Measurements from ENCODE around the gene RGS11.

RGS11 gene

DNA sequence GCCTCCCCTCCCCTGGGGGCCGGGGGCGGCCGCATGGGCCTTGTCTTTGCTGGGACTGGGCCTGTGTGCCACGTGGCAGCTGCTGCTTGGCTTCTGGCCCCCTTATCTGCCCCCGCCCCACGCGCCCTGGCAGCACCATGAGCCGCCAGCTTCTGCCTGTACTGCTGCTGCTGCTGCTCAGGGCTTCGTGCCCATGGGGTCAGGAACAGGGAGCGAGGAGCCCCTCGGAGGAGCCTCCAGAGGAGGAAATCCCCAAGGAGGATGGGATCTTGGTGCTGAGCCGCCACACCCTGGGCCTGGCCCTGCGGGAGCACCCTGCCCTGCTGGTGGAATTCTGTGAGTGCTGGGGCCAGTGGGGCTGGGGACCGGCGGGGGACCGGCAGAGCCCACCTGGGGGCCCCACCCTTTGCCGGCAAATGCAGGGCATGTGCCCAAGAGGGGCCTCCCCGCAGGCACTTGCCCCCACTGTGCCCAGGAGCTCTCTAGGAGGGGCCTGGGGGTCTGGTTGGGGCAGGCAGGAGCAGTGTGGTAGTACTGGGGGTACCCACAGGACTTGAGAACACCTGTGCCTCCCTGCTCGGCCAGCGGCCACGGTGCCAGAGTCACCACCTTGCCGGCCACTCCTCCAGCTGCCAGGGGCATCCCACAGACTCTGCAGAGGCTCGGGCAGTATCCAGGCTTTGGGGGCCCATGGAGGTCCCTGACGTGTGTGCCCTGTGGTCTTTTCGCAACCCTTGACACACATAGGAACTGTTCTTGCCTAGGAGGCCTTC, 7.5 kb upstream of the RGS11 start, which contains the start of gene PDIA2:
Gene PDIA2 (plus strand): TSS at position 132 of the 773 bp plus-strand sequence. CDS start 6 bp downstream, at position 138.
- in situ Hi-C loops (cut with HindIII; ENCODE audit: low pct_ligation_motif_present, low pct_unique_long_range_greater_than_20kb, low sequenced_read_pairs): no loop called here

DNA sequence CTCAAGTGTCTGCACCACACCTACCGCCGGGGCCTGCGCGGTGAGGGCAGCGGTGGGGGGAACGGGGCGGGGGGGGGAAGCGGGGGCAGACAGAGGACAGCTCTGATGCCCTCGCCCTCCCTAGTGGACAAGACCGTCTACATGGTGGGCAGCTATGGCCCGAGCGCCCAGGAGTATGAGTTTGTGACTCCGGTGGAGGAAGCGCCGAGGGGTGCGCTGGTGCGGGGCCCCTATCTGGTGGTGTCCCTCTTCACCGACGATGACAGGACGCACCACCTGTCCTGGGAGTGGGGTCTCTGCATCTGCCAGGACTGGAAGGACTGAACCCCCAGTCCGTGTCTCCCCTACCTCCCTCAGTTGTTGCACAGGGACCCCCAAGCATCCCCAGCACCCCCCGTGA, 6.7 kb upstream of the RGS11 start:
- in situ Hi-C loops (cut with HindIII; ENCODE audit: low pct_ligation_motif_present, low pct_unique_long_range_greater_than_20kb, low sequenced_read_pairs): no loop called here
- no peak for DNase-seq

More for the DNA sequence above, 7.5 kb upstream of the RGS11 start, which contains the start of gene PDIA2:
- no peak for DNase-seq

DNA sequence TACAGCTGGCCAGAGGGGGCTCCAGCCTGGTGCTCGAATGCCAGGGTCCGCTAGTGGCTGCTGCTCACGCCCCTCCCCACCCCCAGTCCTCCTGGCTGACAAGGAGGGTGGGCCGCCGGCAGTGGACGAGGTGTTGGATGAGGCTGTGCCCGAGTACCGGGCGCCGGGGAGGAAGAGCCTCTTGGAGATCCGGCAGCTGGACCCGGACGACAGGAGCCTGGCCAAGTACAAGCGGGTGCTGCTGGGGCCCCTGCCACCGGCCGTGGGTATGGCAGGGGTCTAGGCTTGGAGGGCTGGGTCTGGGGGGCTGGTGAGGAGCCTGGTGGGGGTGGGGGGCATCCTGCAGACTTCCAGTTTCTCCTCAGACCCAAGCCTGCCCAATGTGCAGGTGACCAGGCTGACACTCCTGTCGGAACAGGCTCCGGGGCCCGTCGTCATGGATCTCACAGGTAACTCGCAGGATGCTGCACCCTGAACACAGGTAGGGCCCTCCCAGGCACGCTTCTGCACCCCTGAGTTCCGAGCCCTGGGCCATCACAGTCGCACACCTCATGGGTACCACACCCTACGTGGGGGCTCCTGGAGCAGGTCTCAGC, 6.0 kb upstream of the RGS11 start:
- in situ Hi-C loops (cut with HindIII; ENCODE audit: low pct_ligation_motif_present, low pct_unique_long_range_greater_than_20kb, low sequenced_read_pairs): no loop called here

DNA sequence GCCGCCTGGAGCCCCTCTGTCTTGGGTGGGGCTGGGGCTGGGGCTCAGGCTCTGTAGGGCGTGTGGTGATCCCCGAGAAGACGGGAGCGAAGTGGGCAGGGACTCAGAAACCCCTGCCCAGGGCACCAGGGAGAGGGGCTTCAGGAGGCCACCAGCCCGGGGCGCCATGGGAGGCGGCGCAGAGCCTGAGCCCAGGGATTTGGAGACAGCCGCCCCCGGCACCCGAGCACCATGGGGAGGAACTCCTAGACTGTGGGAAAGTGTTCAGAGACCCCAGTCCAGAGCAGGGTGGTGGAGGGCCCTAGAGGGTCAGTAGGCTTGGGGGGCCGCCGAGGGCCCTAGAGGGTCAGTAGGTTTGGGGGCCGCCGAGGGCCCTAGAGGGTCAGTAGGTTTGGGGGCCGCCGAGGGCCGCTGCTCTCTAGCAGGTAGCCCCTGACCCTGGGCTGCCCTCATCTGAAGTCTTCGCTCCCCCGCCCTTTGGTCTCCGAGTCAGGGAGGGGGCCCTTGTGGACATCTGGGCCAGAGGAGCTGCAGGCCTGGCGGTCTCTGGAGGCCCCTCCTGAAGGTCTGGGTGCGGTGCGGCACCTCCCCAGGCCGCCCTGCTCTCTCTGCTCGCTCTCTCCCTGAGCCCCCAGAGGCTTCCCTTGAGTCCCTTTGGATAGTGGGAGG, 5.4 kb upstream of the RGS11 start:
- in situ Hi-C loops (cut with HindIII; ENCODE audit: low pct_ligation_motif_present, low pct_unique_long_range_greater_than_20kb, low sequenced_read_pairs): no loop called here

More for the DNA sequence above, 6.0 kb upstream of the RGS11 start:
- no peak for DNase-seq

DNA sequence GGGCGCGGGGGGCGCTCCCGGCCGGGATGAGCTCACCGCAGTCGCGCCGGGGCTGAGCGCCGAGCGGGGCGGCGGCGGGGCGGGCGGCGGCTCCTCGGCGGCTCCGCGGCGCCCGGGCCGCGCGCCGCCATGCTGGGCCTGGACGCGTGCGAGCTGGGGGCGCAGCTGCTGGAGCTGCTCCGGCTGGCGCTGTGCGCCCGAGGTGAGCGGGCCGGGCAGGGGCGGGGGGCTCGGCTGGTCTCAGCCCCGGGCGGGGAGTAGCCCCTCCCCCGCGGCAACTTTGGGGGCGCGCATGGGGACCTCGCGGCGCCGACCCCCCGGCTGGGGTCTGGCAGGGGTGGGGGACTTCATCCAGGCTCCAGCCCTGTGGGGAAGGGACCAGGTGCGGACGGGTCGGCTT, 4.8 kb upstream of the RGS11 start, which contains the start of gene ARHGDIG:
Gene ARHGDIG (plus strand): TSS at position 40 of the 400 bp plus-strand sequence. CDS start 90 bp downstream, at position 130.
- in situ Hi-C loops (cut with HindIII; ENCODE audit: low pct_ligation_motif_present, low pct_unique_long_range_greater_than_20kb, low sequenced_read_pairs): no loop called here

More for the DNA sequence above, 5.4 kb upstream of the RGS11 start:
- DNase-seq: no peak

DNA sequence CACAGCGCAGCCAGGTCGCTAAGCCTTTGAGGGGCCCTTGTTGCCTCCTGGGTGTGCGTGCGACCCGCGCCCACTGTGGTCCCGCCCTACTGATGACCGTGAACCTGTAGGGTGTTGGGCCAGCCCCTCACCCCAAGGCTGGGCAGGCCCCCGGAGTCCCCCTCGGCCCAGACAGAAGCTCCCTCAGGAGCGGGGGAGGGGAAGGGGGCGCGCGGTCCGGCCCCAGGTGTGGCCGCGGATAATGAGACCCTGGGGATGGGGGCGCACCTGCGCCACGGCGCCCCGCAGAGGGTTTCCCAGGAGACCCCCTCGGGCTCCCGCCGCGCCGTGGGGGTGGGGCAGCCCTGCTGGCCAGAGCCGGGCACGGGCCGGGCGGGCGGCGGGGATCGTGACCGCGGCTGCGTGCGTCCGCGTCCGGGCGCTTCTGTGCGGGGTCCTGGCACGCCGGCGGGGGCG, 4.3 kb upstream of the RGS11 start:
- in situ Hi-C loops (cut with HindIII; ENCODE audit: low pct_ligation_motif_present, low pct_unique_long_range_greater_than_20kb, low sequenced_read_pairs): no loop called here
- no peak for DNase-seq

More for the DNA sequence above, 4.8 kb upstream of the RGS11 start, which contains the start of gene ARHGDIG:
- no peak for DNase-seq

DNA sequence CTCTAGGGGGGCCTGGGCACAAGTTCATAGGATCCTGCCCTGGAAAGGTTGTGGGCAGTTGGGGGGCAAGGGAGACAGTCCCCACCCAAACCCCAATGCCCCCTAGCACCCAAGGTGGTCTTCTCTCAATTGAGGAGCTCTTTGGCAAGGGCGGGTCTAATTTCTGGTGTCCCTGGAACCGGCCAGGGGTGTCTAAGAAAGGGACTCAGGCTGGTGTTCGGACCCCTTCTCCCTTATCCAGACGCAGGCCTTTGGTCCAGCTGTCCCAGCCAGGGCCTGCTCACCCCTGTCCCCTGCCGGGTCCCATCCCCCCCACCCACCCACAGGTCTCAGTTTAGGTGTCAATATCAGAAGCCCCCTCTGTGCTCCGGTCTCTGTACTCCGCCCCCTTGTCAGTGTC, 3.8 kb upstream of the RGS11 start:
- DNase-seq: no peak
- in situ Hi-C loops (cut with HindIII; ENCODE audit: low pct_ligation_motif_present, low pct_unique_long_range_greater_than_20kb, low sequenced_read_pairs): no loop called here

DNA sequence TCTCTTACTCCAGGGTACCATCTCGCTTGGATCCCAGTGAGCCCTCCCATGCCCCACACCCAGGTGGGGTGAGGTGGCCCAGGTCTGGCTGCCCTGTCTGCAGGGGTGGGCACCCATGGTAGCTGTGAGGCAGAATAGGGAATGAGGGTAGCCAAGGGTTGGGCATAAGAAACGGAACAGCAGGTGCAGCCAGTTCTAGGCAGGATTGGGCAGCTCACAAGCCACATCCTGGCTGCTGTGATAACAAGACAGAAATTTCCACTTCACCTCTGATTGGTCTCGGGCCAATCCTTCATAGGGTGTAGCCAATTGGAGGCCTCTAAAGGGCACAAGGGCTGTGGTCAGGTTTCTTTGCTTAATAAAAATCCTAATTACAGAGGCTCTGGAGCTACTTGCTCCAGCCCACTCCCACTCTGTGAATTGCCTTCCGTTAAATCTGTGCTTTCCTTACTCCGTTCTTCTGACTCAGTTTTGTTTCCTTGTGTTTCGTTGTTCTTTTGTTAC, 3.2 kb upstream of the RGS11 start:
- in situ Hi-C loops (cut with HindIII; ENCODE audit: low pct_ligation_motif_present, low pct_unique_long_range_greater_than_20kb, low sequenced_read_pairs): no loop called here
- peak; percentile 65 for DNase-seq

DNA sequence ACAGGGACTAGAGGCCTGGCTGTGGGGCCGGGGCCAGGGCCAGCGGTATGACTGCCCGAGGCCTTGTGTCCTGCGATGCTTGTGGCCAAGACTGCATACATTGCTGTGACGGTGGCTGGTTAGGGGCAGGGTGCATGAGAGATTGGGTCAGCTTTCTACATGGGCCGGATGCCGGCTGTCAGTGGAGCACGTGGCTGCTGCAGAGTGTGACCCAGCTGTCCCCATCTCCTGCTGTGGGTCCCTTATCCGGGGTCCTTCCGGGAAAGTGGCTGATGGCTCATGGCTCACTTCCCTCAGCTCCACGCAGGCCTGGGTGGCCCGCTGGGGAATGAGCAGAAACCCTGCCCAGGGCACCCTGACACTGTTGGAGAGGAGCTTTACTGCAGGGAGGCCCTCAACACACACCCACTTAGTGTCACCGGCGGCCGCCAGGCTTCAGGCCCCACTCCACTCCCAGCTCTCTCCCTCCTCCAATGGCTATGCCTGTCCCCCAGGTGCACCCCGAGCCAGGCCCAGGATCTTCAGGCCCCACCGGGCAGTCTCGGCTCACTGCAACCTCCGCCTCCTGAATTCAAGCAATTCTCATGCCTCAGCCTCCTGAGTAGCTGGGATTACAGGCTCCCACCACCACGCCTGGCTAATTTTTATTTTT, 808 bp upstream of the RGS11 start:
- DNase-seq: no peak
- in situ Hi-C loops (cut with HindIII; ENCODE audit: low pct_ligation_motif_present, low pct_unique_long_range_greater_than_20kb, low sequenced_read_pairs): no loop called here

DNA sequence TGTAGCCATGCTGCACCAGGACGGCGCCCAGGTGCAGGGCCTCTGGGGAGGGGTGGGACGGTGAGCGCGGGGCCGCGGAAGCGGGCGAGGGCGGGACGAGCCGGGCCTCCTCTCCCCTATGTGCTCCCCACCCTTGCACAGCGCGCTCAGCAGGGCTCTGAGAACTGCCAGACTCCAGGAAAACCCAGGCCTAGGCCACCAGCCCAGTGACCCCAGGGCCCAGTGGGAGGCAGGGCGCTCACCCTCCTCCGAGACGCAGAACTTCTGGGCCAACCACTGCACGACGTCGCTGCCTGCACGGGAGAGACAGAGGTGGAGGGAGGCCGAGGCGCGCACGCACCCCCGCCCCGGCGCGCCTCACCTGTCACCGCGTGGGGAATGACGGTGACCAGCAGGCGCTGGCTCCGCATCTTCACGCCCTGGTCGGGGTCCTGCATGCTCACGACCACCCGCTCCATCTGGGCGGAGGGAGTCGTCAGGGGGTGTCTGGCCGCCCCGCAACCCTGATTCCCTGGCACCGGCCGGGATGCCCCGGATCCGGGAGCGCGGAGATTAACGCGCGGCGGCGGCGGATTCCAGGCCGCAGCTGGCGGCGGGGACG, 603 bp downstream of the RGS11 start:
- in situ Hi-C loops (cut with HindIII; ENCODE audit: low pct_ligation_motif_present, low pct_unique_long_range_greater_than_20kb, low sequenced_read_pairs): no loop called here
- no peak for DNase-seq

DNA sequence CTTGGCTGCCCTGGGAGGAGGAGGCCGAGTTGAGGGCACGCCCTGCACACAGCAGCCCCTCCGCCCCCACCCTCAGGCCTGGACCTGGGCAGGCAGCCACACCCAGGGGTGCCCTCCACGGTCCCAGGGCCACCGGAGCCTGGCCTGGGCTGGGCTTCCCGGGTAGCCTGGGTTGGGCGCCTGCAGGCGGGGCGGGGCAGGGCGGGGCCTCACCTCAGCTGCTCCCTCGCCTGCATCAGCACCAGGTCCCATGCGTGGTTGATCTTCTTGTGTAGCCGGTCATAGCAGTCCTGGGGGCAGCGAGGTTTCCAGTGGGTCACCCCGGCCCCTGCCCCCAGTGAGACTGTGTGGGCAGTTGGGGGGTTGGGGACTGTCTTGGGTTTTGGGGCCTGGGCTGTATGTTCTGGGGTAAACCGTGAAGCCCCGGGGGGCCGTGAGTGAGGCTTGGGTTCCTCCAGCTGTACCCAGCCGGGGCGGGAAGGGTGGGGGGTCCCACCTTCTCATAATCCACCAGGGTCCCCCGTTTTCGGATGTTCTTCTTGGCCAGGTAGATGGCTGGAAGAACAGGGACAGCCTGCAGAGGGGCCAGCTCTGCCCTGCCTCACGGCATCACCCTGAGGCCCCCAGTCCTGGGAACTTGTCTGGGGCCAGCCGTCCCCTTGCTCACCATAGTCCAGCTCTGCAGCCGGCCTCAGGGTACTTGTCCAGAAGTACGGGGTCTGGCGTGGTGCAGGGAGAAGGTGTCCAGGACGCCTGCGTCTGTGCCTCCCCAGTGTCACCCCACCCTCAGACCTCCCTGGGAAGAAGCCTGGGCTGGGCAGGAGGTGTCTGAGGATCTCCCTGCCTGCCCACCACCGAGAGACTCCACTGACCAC, 2.0 kb downstream of the RGS11 start:
- in situ Hi-C loops (cut with HindIII; ENCODE audit: low pct_ligation_motif_present, low pct_unique_long_range_greater_than_20kb, low sequenced_read_pairs): no loop called here
- no peak for DNase-seq

DNA sequence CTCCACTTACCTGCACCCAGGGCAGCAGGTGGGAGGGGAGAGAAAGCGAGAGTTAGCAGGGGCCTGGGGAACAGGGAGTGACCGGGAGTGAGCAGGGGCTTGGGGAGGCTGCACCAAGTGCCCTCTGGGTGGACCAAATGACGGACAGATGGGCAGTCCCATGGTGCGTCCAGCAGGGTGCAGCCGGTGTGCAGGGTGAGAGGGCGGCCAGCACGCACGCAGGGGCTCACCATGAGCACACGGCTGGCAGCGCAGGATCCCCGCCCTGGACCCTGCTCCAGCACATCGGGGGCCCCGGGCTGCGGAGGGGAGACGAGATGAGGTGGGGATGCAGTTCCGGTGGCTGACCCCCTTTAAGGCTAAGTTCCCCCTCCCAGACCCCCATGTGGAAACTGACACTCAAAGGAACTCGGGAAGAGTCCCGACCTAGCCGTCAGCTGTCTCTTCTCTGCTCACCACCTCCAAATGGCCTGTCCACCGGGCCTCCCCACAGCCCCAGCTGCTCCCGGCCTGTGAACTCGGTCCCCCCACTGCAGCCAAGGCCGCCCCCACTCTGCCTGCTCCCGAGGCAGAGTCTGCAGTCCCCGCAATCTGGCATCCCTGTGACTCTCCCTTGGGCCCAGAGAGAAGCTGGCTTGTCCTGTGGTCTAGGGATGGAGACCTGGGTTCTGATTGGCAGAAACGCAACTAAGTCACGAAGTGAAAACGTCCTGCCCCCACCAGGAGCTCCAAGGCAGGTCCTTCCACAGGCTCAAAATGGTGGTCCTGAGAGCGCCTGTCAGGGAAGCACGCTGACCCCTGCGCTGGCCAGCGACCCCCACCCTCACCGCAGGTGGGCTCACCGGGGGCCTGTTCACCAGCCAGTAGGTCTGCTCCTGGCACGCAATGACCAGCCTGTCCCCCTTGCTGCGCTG, 2.9 kb downstream of the RGS11 start:
- DNase-seq: no peak
- in situ Hi-C loops (cut with HindIII; ENCODE audit: low pct_ligation_motif_present, low pct_unique_long_range_greater_than_20kb, low sequenced_read_pairs): no loop called here

DNA sequence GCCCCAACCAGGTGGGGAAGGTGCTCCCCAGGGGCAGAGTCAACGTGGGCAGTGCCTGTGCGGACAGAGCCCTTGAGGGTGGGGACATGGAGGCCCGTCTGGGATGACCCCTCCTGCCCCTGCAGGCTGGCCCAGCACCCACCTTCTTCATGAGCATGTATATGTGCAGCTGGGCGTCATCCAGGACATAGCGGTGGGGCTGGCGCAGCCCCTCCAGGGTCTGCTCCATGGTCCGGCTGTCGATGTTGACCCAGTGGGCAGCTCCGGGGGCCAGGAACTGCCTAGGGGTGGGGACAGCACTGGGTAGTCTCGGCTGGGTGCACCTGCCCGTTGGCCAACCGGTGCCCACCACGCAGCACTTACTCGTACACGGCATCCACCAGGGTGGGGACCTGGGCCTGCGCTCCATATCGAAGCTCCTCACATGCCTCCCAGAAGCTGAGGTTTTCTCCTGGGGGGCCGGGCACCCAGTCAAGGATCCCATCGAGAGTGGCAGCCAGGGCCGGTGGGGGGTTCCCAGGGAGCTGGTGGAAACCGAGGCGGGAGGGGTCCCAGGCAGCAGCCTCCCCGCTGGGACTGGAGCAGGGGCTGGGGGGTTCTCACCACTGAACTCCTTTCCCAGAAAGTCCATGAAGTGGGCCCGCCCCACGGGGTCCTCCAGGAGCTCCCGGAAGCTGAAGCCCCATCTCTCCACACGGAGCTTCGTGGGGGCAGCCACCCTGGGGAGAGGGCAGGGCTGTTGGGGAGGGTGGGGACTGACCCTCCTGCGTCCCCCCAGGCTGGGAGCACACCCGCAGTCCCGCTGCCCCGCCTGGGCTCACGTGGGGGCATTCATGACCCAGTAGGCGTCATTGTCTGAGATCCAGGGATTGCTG, 5.1 kb downstream of the RGS11 start:
- in situ Hi-C loops (cut with HindIII; ENCODE audit: low pct_ligation_motif_present, low pct_unique_long_range_greater_than_20kb, low sequenced_read_pairs): no loop called here
- DNase-seq: no peak

DNA sequence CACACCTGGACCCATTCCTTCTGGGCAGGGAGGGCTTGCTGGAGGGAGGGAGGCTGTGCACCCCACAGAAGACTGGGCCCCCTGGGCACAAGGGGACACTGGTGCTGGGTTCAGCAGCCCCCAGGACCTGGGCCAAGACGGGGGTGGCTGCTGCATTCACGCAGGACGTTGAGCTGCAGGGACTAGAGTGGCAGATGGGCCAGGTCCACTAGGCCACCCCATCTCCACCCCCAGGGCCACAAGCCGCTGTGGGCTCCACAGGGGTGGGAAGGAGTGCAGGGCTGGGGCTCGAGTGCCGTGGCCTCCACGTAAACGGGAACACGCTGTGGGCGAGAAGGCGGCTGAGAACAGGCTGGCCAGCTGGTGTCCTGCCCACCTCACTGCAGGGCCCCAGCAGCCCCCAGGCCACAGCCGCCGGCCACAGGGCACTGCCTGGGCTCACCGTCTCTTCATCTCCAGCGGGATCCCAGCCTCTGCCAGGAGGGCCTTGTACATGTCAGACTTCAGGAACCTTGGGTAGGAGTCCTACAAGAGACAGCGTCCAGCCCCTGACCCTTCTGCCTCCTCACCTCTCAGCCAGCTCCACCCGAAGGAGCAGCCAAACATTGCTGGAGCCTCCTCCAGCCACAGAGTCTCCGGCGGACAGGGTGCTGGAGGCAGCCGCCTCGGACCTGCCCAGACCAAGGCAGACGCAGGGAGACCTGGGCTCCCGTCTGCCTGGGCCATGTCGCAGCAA, 6.5 kb downstream of the RGS11 start:
- in situ Hi-C loops (cut with HindIII; ENCODE audit: low pct_ligation_motif_present, low pct_unique_long_range_greater_than_20kb, low sequenced_read_pairs): no loop called here
- DNase-seq: no peak
